ENCODE measurements around the gene DLGAP1. TPM values are rescaled to one million over a fixed set of nuclear protein-coding genes. Genes with fewer than 3 reads are reported as not detected.

Gene DLGAP1
- total and polyA plus RNA-seq, 2 of the 8 experiments (the other 6 are each of a cell fraction or from before 2014, with no cell fraction given), result 11.8 to 16.9 TPM

GRCh38 chr18:4063545-4063944, 391.6 kb downstream of the DLGAP1 start:
- H2AK5ac ChIP-seq (ENCODE audit: low read depth, low read length), result no peak overlapping the region
- TF ChIP-seq CBX5 (IDR thresholded peaks at IDR 0.05; ENCODE audit: low read depth, low read length) (no peak), SP2 (IDR thresholded peaks at IDR 0.05; ENCODE audit: low read length) (no peak), USF2 (IDR thresholded peaks at IDR 0.05; ENCODE audit: low read length) (no peak), CREB1 (IDR thresholded peaks at IDR 0.05) (no peak), SUZ12 (IDR thresholded peaks at IDR 0.05; ENCODE audit: low read length) (no peak), RXRA (IDR thresholded peaks at IDR 0.05; ENCODE audit: insufficient read depth, low read depth, low read length) (no peak), TCF12 (IDR thresholded peaks at IDR 0.05; ENCODE audit: low read depth, low read length) (no peak), JUND (IDR thresholded peaks at IDR 0.05; ENCODE audit: low read length) (no peak), KDM5A (IDR thresholded peaks at IDR 0.05; ENCODE audit: low read length) (no peak), RAD21 (IDR thresholded peaks at IDR 0.05 in 1 of 2, conservative IDR thresholded peaks at IDR 0.05 in 1 of 2; ENCODE audit: low read depth in 2 of 2, low read length in 2 of 2) (no peak), CBX8 (IDR thresholded peaks at IDR 0.05; ENCODE audit: borderline replicate concordance, low read depth, low read length) (no peak), TAF1 (IDR thresholded peaks at IDR 0.05; ENCODE audit: low read depth, low read length) (no peak)

More at GRCh38 chr18:4063545-4063944, 391.6 kb downstream of the DLGAP1 start:
- Histone ChIP-seq H3K9me3 (ENCODE audit: insufficient read depth in 2 of 2, low read depth in 1 of 2, low read length in 1 of 2) (peaks cover 38 to 50% of the 10 kb centered on the region in 2 experiments), H3K27ac (ENCODE audit: low read depth, low read length) (no peak overlapping the region), H3K27me3 (replicated peaks in 1 of 4; ENCODE audit: control insufficient read depth in 3 of 4, extremely low read depth in 1 of 4, insufficient read depth in 3 of 4, low read length in 3 of 4) (no peaks in the 10 kb centered on the region), H3K23me2 (ENCODE audit: low read depth, low read length) (no peaks in the 10 kb centered on the region), H3K23ac (ENCODE audit: insufficient read length) (no peak overlapping the region), H3K79me2 (ENCODE audit: control insufficient read depth in 1 of 2, insufficient read depth in 2 of 2, low read length in 2 of 2) (peaks cover 0 to 3% of the 10 kb centered on the region in 2 experiments; a peak in 1 of 4 replicates), H2BK5ac (ENCODE audit: low read depth, low read length) (no peak overlapping the region), H3K4me1 (replicated peaks in 1 of 4; ENCODE audit: control insufficient read depth in 3 of 4, insufficient read depth in 4 of 4, low read length in 3 of 4) (no peaks in the 10 kb centered on the region), H2BK120ac (replicated peaks; ENCODE audit: low read depth, low read length) (no peak overlapping the region), H3K79me1 (ENCODE audit: low read depth, low read length) (no peaks in the 10 kb centered on the region), H4K8ac (ENCODE audit: extremely low read depth, insufficient read depth, low read length) (no peak overlapping the region), H3K36me3 (ENCODE audit: control insufficient read depth in 2 of 4, insufficient read depth in 4 of 4, low read length in 3 of 4) (peaks cover 0 to 15% (median 2%) of the 10 kb centered on the region in 4 experiments; a peak in 3 of 8 replicates), H3K4me3 (ENCODE audit: extremely low read depth in 1 of 4, insufficient read depth in 2 of 4, low read depth in 3 of 4, low read length in 4 of 4) (no peak overlapping the region), H3K9ac (replicated peaks in 1 of 4; ENCODE audit: extremely low read depth in 1 of 4, low read depth in 3 of 4, low read length in 3 of 4) (no peak overlapping the region), H2BK15ac (ENCODE audit: low read length) (no peak overlapping the region), H3K4me2 (ENCODE audit: insufficient read depth in 1 of 2, low read depth in 2 of 2, low read length in 2 of 2) (no peak overlapping the region), H4K91ac (replicated peaks; ENCODE audit: insufficient read length, low read length) (no peak overlapping the region), H3K4ac (replicated peaks; ENCODE audit: insufficient read length, low read depth, low read length) (no peak overlapping the region), H2BK12ac (ENCODE audit: low read depth, low read length) (no peak overlapping the region), H2BK20ac (ENCODE audit: low read length) (no peak overlapping the region), H3K56ac (replicated peaks; ENCODE audit: insufficient read length, low read depth, low read length) (no peak overlapping the region), H4K20me1 (replicated peaks in 1 of 2; ENCODE audit: control insufficient read depth in 1 of 2, insufficient read depth in 2 of 2, low read length in 2 of 2) (no peaks in the 10 kb centered on the region), H4K5ac (ENCODE audit: insufficient read length, low read depth, low read length) (no peak overlapping the region), H3K14ac (ENCODE audit: insufficient read length) (no peak overlapping the region), H2AFZ (ENCODE audit: low read length) (no peak overlapping the region), H3K18ac (ENCODE audit: extremely low read depth, low read length) (no peak overlapping the region)
- CTCF ChIA-PET (ENCODE audit: partially characterized antibody), result interaction anchor here (0.6 to 1.2 kb wide), 4 partner anchors 46 to 994 kb away, joined by 3 read pairs; no protein-coding TSS in a partner anchor
- FAIRE-seq (no peak), DNase-seq (ENCODE audit: low read depth in 1 of 2, low spot score in 2 of 2) (no peak)
- POLR2A ChIA-PET (ENCODE audit: partially characterized antibody), result interaction anchor here (1.0 kb wide), 1 partner anchor 22 kb away, joined by 3 read pairs; no protein-coding TSS in a partner anchor
